HUDEP-2 (cell line): ENCODE measurements around the gene CTTNBP2.

Experiments
- DNase-seq, 76 experiments: peaks; one replicate each; lab custom pipeline; 2025; ENCODE audit not compliant: unreplicated experiment in 76 of 76; lab: John Stamatoyannopoulos, UW

Gene CTTNBP2

GRCh38 chr7:117692338-117692737 is 180.9 kb downstream of the CTTNBP2 start:
- DNase-seq: no peak

GRCh38 chr7:117690147-117690546 is 183.1 kb downstream of the CTTNBP2 start:
- no peak for DNase-seq

- no peak for DNase-seq
These were observed 183.8 kb downstream of the CTTNBP2 start for GRCh38 chr7:117689406-117689805.

- no peak for DNase-seq
These were observed 185.1 kb downstream of the CTTNBP2 start for GRCh38 chr7:117688126-117688525.

GRCh38 chr7:117686311-117686935 is 186.8 kb downstream of the CTTNBP2 start:
- no peak for DNase-seq

- no peak for DNase-seq
These were observed 187.4 kb downstream of the CTTNBP2 start for GRCh38 chr7:117685795-117686194.

- DNase-seq: no peak
These were observed 189.6 kb downstream of the CTTNBP2 start for GRCh38 chr7:117683430-117684175.

- DNase-seq: no peak
These were observed 190.4 kb downstream of the CTTNBP2 start for GRCh38 chr7:117682681-117683385.

GRCh38 chr7:117679120-117679519 is 194.1 kb downstream of the CTTNBP2 start:
- no peak for DNase-seq

- DNase-seq: no peak
These were observed 197.5 kb downstream of the CTTNBP2 start for GRCh38 chr7:117675497-117676435.

- DNase-seq: no peak
These were observed 198.6 kb downstream of the CTTNBP2 start for GRCh38 chr7:117674617-117675016.

GRCh38 chr7:117673839-117674238 is 199.4 kb downstream of the CTTNBP2 start:
- peak in 5 of 76 experiments; percentile 3 to 34 (median 5) for DNase-seq

- DNase-seq: no peak
These were observed 199.9 kb downstream of the CTTNBP2 start for GRCh38 chr7:117673367-117673766.

- no peak for DNase-seq
These were observed 200.8 kb downstream of the CTTNBP2 start for GRCh38 chr7:117672453-117672852.

- DNase-seq: no peak
These were observed 203.4 kb downstream of the CTTNBP2 start for GRCh38 chr7:117669818-117670217.

- no peak for DNase-seq
These were observed 205.8 kb downstream of the CTTNBP2 start for GRCh38 chr7:117667456-117667855.

GRCh38 chr7:117666689-117667088 is 206.6 kb downstream of the CTTNBP2 start:
- DNase-seq: no peak

- DNase-seq: no peak
These were observed 207.2 kb downstream of the CTTNBP2 start for GRCh38 chr7:117666031-117666430.

GRCh38 chr7:117665368-117665767 is 207.9 kb downstream of the CTTNBP2 start:
- no peak for DNase-seq

GRCh38 chr7:117664047-117664446 is 209.2 kb downstream of the CTTNBP2 start:
- no peak for DNase-seq

- no peak for DNase-seq
These were observed 211.9 kb downstream of the CTTNBP2 start for GRCh38 chr7:117661328-117661727.
